GM04504 (cell line): ENCODE data around the gene FAXC.

Experiments
- DNase-seq: peaks from one replicate; pipeline ENCODE4 v3.0.0-alpha.2; 2012; ENCODE audit warnings: low read depth

Gene FAXC

DNA sequence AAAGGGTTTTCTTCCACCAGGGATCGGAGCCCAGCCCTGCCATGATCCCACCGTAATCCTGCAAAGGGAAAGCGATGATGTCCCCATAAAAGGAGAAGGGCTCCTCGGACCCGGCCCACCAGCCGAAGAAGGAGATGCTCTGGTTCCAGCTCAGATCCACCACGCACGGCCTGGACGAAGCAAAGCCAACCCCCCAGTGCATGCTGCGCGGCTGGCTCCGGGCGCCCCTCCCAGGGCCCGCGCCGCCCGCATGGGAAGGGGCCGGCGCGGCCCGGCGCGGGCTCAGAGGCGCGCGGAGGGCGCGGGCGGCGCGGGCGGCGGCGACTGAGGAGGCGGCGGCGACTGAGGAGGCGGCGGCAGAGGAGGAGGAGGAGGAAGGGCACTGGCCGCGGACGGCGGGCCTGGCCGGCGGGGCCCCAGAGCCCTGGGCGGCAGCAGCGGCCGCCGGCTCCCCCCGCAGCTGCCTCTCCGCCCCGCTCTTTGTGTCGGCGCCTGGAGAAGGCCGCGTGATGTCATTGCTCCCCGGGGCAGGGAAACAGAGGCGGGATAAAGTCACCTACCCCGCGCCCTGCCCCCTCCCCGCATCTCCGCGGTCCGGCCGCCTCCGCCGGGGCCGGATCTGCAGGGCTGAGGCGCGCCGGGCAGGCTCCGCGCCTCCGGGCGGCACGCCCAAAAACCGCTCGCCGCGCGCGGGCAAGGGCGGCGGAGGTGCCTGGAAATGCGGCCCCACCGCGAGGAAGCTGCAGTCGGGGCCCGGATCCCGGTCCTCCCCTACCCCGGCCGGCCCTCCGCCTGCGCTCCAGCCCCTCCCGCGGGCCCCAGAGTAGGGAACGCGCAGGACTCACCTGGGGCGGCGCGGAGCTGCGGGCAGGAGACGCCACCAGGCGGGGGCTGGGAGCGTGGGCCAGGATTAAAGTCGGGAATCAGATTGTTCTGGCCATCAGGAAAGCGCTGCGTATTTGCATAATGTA lies at the start of gene FAXC:
TSS of gene FAXC (minus strand) at position 504 of the 971 bp plus-strand sequence. CDS start at position 202, 302 bp downstream.
- no peak for DNase-seq

GRCh38 chr6:99397287-99397686 lies 47.8 kb upstream of the FAXC start:
- no peak for DNase-seq

GRCh38 chr6:99393698-99394531 lies 44.4 kb upstream of the FAXC start, which contains the start of gene COQ3:
COQ3 (minus strand) TSS chr6:99394195; CDS start chr6:99394179, 16 bp downstream.
- peak; percentile 40 for DNase-seq

GRCh38 chr6:99393366-99393697 lies 43.9 kb upstream of the FAXC start:
- DNase-seq, result no peak

DNA sequence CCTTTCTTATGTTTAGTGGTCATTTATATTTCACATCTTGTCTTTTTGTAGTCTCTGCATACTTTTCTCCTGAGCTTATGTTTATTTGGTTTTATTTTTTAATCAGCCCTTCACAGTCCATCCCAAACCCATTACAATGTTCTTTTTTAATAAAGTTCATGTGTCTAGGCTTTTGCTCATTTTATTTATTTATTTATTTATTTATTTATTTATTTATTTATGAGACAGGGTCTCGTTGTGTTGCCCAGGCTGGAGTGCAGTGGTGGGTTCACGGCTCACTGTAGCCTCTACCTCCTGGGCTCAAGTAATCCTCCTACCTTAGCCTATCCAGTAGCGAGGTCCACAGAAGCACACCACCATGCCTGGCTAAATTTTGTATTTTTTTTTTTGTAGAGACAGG lies 41.4 kb upstream of the FAXC start:
- DNase-seq, result no peak

GRCh38 chr6:99384507-99384906 lies 35.0 kb upstream of the FAXC start:
- no peak for DNase-seq

GRCh38 chr6:99378636-99379035 lies 29.2 kb upstream of the FAXC start:
- DNase-seq, result no peak

DNA sequence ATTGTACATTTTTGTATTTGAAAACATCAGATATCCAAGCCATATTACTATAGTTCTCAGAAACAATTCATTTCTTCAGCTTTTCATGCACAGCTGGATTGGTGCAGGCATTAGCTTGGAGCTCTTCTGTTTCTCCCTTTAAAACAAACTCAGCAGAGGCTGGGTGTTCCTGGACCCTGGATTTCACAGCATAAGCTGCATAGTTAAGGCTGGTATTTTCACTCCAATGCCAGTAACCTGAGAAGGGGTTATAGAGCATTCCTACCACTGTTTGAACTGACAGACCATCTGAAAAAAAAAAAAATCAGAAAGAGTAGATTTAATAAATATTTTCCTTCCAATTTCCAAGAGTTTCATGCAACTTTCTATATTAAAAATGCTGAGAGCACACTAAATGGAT lies 20.1 kb upstream of the FAXC start:
- DNase-seq, result no peak

DNA sequence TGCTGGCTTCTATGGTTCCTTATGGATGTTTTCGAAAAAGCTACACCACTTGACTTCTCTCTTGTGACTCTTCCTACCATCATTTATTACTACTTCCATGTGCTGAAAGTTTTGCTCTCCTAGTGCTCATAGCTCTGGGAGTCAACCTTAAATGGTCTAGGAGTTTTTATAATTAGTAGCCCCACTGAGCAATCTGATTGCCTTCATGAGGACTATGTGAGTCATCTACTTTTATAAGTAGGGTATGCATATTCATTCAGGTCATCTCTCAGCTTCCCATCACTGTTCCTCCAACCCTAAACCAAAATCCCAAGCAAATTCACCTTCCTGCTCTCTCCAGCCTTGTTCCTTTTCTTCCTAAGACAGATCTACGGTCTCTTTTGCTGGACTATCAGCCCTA lies 17.4 kb upstream of the FAXC start:
- DNase-seq, result no peak

DNA sequence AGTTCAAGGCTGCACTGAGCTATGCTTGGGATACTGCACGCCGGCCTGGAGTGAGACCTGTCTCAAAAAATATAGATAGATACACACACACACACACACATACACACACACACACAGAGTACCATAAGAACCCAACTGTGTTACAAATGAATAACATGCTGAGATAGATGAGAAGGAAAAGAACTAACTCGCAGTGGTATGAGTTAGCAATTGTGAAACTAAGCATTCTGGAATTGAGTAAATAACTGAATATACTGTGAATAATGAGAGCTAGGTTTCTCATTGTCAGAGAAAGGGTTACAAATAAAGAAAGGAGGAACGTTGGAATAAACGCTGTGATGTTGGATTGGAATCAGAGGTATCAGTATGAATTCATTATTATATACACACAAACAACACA lies 14.6 kb upstream of the FAXC start:
- no peak for DNase-seq

DNA sequence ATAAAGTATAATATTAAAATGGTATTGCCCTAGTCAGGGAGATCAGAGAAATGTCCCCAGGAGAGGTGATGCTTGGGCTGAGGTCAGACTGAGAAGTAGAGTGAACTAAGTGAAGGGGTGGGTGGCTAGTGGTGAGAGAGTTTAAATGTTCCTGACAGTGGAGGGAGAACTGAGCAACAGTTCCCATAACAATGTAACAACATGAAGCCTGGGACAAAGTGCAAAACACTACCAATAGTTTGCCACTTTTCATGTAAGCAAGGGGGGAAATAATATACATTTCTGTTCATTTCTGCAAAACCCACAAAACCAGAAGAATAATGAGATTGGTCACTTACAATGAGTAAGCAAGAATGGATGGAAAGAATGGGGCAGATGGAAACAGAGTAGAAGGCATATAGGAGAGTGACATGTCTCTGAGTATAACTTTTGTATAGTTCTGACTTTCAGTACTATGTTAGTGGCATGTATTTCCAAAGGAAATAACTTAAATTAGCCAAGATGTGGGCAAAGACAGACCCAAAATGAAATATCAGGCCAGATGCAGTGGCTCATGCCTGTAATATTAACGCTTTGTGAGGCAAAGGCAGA lies 13.3 kb upstream of the FAXC start:
- no peak for DNase-seq

- no peak for DNase-seq
These were observed 10.3 kb upstream of the FAXC start for GRCh38 chr6:99359800-99360199.

DNA sequence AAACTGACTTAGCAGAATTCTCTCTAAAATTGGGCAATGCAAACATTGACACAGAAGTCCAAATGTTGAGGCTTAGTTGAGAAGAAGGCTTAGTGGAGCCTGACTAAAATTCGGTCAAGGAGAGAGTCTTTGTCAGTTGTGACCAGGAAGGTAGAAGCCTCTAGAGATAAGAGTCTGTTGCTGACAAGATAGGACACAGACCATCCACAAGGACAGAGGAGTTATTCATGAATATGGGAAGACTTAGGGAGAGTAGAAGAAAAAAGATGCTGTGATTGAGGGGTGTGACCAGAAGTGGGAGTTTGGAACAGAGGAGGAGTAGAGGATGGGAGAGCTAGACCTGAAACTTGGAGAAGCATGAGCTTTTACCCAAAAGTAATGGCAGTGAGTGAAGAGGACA lies 7.2 kb upstream of the FAXC start:
- no peak for DNase-seq

GRCh38 chr6:99354983-99355382 lies 5.5 kb upstream of the FAXC start:
- no peak for DNase-seq

DNA sequence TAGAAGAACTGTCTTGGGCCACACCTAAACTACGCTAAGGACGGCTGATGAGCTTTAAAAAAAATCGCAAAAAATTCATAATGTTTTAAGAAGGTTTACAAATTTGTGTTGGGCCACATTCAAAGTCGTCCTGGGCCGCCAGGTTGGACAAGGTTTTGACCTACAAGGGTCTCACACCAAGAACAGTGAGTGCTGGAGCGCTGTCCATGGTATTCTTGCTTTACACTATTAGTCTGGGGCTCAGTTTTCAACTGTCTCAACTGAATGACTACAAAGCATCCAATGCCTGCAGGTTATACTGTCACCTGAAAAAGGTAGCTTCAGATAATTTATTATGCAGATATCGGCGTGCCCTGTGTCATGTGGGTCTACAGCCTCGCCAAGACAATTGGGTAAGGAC lies 3.7 kb upstream of the FAXC start:
- no peak for DNase-seq

DNA sequence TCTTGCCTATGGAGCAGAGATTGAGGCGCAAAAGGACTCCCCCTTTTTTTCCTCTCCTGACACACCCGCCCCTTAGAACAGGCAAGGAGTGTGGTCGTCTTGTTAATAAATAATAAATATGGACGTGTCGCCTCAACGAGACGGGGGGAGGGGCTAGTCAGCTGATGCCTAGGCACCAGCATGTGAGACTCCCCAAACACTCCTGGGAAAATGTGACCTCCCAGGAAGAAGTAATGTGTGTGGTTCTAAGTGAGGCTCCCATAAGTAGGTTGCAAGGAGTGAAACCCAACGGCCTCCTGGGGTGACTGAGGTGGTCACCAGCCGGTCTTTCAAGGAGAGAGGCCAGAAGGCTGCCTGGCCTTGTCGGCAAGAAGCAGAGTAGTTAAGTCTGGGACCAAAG lies 1.1 kb upstream of the FAXC start:
- no peak for DNase-seq

GRCh38 chr6:99348288-99349170 lies 945 bp downstream of the FAXC start:
- no peak for DNase-seq

- DNase-seq, result no peak
These were observed 1.7 kb downstream of the FAXC start for GRCh38 chr6:99347804-99348203.

DNA sequence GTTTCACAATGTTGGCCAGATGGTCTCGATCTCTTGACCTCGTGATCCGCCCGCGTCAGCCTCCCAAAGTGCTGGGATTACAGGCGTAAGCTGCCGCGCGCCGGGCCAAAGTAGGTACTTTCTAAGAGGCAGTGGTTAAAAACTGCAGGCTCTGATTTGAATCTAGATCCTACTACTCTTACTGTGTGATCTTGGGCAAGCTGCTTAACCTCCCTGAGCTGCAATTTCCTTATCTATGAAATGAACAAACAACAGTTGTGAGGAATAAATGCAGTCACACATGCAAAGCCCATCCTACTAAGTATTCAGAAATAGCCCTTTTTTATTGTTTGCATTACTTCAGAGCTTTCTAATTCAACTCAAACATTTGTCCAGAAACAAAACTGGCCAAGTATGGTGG lies 2.9 kb downstream of the FAXC start:
- no peak for DNase-seq

GRCh38 chr6:99345164-99345563 lies 4.3 kb downstream of the FAXC start:
- DNase-seq, result no peak

GRCh38 chr6:99344289-99344688 lies 5.2 kb downstream of the FAXC start:
- no peak for DNase-seq
